ENCODE measurements around the gene DIS3L2.

- TF ChIP-seq, protein P1, sequence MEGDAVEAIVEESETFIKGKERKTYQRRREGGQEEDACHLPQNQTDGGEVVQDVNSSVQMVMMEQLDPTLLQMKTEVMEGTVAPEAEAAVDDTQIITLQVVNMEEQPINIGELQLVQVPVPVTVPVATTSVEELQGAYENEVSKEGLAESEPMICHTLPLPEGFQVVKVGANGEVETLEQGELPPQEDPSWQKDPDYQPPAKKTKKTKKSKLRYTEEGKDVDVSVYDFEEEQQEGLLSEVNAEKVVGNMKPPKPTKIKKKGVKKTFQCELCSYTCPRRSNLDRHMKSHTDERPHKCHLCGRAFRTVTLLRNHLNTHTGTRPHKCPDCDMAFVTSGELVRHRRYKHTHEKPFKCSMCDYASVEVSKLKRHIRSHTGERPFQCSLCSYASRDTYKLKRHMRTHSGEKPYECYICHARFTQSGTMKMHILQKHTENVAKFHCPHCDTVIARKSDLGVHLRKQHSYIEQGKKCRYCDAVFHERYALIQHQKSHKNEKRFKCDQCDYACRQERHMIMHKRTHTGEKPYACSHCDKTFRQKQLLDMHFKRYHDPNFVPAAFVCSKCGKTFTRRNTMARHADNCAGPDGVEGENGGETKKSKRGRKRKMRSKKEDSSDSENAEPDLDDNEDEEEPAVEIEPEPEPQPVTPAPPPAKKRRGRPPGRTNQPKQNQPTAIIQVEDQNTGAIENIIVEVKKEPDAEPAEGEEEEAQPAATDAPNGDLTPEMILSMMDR (IDR thresholded peaks at IDR 0.05; ENCODE audit: low read length), result no peak
- no peak for TF ChIP-seq EZH2 (IDR thresholded peaks at IDR 0.05; ENCODE audit: borderline replicate concordance, low read length)
These were observed 35.5 kb downstream of the DIS3L2 start for GRCh38 chr2:231996797-231997540.

All from OCI-LY1 (cell line).